K562 (cell line): Measurements from ENCODE around the gene AKR1A1. TPM values are rescaled to one million over a fixed set of nuclear protein-coding genes. Genes with fewer than 3 reads are reported as not detected.

ENCODE experiments used
- BACH1 ChIP-seq: fragments of 200-800 bp; sonication (Bioruptor generic); IDR thresholded peaks from 2 replicates; pipeline ENCODE4 v1.6.1; 2016; ENCODE audit warnings: missing genetic modification characterization, missing compliant biosample characterization
- CBX3 ChIP-seq, 2 experiments: IDR thresholded peaks; 1 replicate in 1 of 2; 2 replicates in 1 of 2; pipeline ENCODE4 v1.6.1; 2012; ENCODE audit warnings: inconsistent platforms in 2 of 2, low read length in 2 of 2, borderline replicate concordance in 1 of 2, control low read depth in 1 of 2
- FOXJ3 ChIP-seq: sonication (generic); formaldehyde crosslinking; IDR thresholded peaks from 2 replicates; pipeline ENCODE4 v1.4.0; 2020; ENCODE audit warnings: mild to moderate bottlenecking, missing genetic modification reagents
- HIVEP1 ChIP-seq: fragments of 250-450 bp; sonication (Bioruptor Pico); IDR thresholded peaks from 2 replicates; pipeline ENCODE4 v1.4.0; 2020; ENCODE audit warnings: mild to moderate bottlenecking
- JUNB ChIP-seq: fragments of 450-650 bp; formaldehyde crosslinking; conservative IDR thresholded peaks from 2 replicates; pipeline ENCODE4 v1.4.0; 2020; ENCODE audit warnings: mild to moderate bottlenecking
- MAFK ChIP-seq: IDR thresholded peaks from 2 replicates; pipeline ENCODE4 v1.6.1; 2011; ENCODE audit warnings: low read length, improper control_type of control experiment
- MTA2 ChIP-seq: fragments of 450-650 bp; IDR thresholded peaks from 2 replicates; pipeline ENCODE4 v1.6.1; 2016; ENCODE audit warnings: low read depth
- POLR2G ChIP-seq: fragments of 200-400 bp; formaldehyde crosslinking; IDR thresholded peaks from 2 replicates; pipeline ENCODE4 v1.6.1; 2017; ENCODE audit warnings: low read depth, mild to moderate bottlenecking, antibody characterized with exemption, low read length, moderate library complexity
- TCFL5 ChIP-seq: fragments of 250-450 bp; sonication (Bioruptor Pico); conservative IDR thresholded peaks from 2 replicates; pipeline ENCODE4 v1.6.1; 2021; ENCODE audit warnings: mild to moderate bottlenecking, moderate library complexity, matching md5 sums
- ZBED1 ChIP-seq: IDR thresholded peaks from 2 replicates; pipeline ENCODE4 v1.6.1; 2014
- ZNF175 ChIP-seq: fragments of 200-800 bp; sonication (Bioruptor generic); IDR thresholded peaks from 2 replicates; pipeline ENCODE4 v1.6.1; 2016; ENCODE audit warnings: low read depth, mild to moderate bottlenecking, missing genetic modification characterization, missing compliant biosample characterization
- ZNF77 ChIP-seq: fragments of 250-450 bp; sonication (Bioruptor Pico); IDR thresholded peaks from 2 replicates; pipeline ENCODE4 v1.5.0; 2020
- ZNF785 ChIP-seq: fragments of 250-450 bp; sonication (Bioruptor Pico); IDR thresholded peaks from 2 replicates; pipeline ENCODE4 v1.4.0; 2020; ENCODE audit warnings: mild to moderate bottlenecking
- polyA plus RNA-seq, 8 experiments: library from polyadenylated mRNA; depleted of rRNA in 4 of 8; stranded (reverse) in 5 of 8; unstranded in 3 of 8; fragments of >200 nt; fragmentation: Nextera tagmentation in 2 of 8; fragmentation: Illumina TruSeq in 1 of 8; extraction: Ambion mirVana in 2 of 8; extraction: Trizol in 1 of 8; gene quantifications; 2 replicates each; pipeline versions ENCODE4 v1.2.1 to v1.2.3, GENCODE V29; 2011 to 2014; ENCODE audit warnings: inconsistent platforms in 1 of 8, missing spikeins in 1 of 8
- total RNA-seq, 7 experiments: library from RNA; depleted of rRNA in 6 of 7; stranded (reverse); fragments of >200 nt in 6 of 7; fragmentation: Illumina TruSeq in 2 of 7; extraction: Trizol in 2 of 7; gene quantifications; 2 replicates each; pipeline versions ENCODE4 v1.2.1 to v1.2.3, GENCODE V29; 2011 to 2021; ENCODE audit warnings: low replicate concordance in 1 of 7
- TF ChIP-seq, protein P1 (sequence below): fragments of 450-650 bp; formaldehyde crosslinking; IDR thresholded peaks from 2 replicates; pipeline ENCODE4 v1.4.0; 2020; ENCODE audit warnings: mild to moderate bottlenecking
- TF ChIP-seq, protein P2 (sequence below): sonication (generic); formaldehyde crosslinking; IDR thresholded peaks from 2 replicates; pipeline ENCODE4 v1.8.1; 2023; ENCODE audit warnings: mild to moderate bottlenecking, missing genetic modification reagents
- TF ChIP-seq, protein P3 (sequence below), 2 experiments: fragments of 450-650 bp in 1 of 2; IDR thresholded peaks; 2 replicates each; pipeline ENCODE4 v1.6.1; 2011 to 2017; ENCODE audit warnings: low read depth in 2 of 2, antibody characterized with exemption in 1 of 2, borderline replicate concordance in 1 of 2, low read length in 1 of 2, mild to moderate bottlenecking in 1 of 2, mixed read lengths in 1 of 2; ENCODE audit not compliant: control insufficient read depth in 1 of 2

Gene AKR1A1
- total and polyA plus RNA-seq, 9 of the 15 experiments (the other 6 are each of a cell fraction or from before 2014, with no cell fraction given): 68.6 to 211 (median 132) TPM

DNA sequence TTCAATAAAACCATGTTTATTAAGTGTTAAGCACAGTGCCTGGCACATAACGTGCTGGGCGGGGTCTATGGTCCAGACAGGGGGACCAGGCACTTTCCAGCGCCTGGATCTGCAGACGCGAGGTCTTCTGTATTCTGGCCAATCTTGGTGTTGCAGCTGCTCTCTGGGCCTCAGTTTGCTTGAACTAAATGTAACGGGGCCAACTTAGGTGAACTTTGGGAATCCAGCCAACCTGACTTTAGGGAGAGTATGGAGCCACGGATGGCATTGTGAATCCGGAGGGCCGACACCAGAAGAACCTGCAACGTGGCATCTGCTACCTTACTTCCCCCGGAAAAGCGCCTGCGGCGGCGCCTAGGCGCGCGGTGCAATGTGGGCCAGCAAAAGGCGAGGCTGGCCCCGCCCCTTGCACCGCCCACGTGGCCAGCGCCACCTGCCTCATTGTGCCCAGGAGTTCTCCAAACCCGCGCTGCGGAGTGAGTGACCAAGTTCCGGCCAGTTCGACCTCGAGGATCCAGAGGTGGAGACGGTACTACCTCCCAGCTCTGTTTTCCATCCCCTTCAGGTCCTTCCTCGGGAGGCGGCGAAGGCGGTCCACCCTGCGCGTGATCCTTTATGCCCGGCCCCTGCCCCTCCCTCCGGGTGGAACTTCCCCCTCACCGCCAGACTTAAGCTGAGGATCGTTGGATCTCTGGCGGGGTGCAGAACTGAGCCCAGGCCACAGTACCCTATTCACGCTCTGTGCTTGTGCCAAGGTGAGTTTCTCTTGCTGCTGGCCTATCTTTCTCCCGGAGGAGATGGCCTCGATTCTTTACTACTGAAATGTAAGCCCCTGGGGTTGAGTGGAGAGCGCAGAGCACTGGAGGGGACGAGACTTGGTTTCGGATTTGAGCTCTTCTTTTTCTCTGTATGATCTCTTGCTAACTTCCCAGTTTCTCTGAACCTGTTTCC, at the start of gene AKR1A1 (continued):
- peak in 1 of 2 experiments; percentile 98; a peak in 2 of 3 replicates for TF ChIP-seq CBX3 (IDR thresholded peaks at IDR 0.05; ENCODE audit: borderline replicate concordance in 1 of 2, low read length in 2 of 2)
- TF ChIP-seq HIVEP1 (CRISPR knock-in tag): no peak
- TF ChIP-seq TCFL5 (CRISPR knock-in tag): no peak
- TF ChIP-seq ZBED1: no peak
- no peak for TF ChIP-seq MTA2
- peak; percentile 97 for TF ChIP-seq POLR2G
- TF ChIP-seq MAFK: 0 out of 2 replicates have a peak, but pooled peaks have one; percentile 1
- no peak for TF ChIP-seq FOXJ3 (CRISPR knock-in tag)
- TF ChIP-seq ZNF785 (CRISPR knock-in tag): no peak
- TF ChIP-seq, protein P1, sequence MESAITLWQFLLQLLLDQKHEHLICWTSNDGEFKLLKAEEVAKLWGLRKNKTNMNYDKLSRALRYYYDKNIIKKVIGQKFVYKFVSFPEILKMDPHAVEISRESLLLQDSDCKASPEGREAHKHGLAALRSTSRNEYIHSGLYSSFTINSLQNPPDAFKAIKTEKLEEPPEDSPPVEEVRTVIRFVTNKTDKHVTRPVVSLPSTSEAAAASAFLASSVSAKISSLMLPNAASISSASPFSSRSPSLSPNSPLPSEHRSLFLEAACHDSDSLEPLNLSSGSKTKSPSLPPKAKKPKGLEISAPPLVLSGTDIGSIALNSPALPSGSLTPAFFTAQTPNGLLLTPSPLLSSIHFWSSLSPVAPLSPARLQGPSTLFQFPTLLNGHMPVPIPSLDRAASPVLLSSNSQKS (CRISPR knock-in tag): no peak
- no peak for TF ChIP-seq JUNB
- TF ChIP-seq, protein P2, sequence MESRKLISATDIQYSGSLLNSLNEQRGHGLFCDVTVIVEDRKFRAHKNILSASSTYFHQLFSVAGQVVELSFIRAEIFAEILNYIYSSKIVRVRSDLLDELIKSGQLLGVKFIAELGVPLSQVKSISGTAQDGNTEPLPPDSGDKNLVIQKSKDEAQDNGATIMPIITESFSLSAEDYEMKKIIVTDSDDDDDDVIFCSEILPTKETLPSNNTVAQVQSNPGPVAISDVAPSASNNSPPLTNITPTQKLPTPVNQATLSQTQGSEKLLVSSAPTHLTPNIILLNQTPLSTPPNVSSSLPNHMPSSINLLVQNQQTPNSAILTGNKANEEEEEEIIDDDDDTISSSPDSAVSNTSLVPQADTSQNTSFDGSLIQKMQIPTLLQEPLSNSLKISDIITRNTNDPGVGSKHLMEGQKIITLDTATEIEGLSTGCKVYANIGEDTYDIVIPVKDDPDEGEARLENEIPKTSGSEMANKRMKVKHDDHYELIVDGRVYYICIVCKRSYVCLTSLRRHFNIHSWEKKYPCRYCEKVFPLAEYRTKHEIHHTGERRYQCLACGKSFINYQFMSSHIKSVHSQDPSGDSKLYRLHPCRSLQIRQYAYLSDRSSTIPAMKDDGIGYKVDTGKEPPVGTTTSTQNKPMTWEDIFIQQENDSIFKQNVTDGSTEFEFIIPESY (CRISPR knock-in tag): peak; percentile 75
- TF ChIP-seq ZNF77 (CRISPR knock-in tag): no peak
- TF ChIP-seq, protein P3, sequence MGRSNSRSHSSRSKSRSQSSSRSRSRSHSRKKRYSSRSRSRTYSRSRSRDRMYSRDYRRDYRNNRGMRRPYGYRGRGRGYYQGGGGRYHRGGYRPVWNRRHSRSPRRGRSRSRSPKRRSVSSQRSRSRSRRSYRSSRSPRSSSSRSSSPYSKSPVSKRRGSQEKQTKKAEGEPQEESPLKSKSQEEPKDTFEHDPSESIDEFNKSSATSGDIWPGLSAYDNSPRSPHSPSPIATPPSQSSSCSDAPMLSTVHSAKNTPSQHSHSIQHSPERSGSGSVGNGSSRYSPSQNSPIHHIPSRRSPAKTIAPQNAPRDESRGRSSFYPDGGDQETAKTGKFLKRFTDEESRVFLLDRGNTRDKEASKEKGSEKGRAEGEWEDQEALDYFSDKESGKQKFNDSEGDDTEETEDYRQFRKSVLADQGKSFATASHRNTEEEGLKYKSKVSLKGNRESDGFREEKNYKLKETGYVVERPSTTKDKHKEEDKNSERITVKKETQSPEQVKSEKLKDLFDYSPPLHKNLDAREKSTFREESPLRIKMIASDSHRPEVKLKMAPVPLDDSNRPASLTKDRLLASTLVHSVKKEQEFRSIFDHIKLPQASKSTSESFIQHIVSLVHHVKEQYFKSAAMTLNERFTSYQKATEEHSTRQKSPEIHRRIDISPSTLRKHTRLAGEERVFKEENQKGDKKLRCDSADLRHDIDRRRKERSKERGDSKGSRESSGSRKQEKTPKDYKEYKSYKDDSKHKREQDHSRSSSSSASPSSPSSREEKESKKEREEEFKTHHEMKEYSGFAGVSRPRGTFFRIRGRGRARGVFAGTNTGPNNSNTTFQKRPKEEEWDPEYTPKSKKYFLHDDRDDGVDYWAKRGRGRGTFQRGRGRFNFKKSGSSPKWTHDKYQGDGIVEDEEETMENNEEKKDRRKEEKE (IDR thresholded peaks at IDR 0.05; ENCODE audit: borderline replicate concordance in 1 of 2, control insufficient read depth in 1 of 2, low read depth in 2 of 2, low read length in 1 of 2): peak in 1 of 2 experiments; percentile 63; a peak in 1 of 4 replicates
- TF ChIP-seq BACH1: 0 out of 2 replicates have a peak, but pooled peaks have one; percentile 44
- peak; percentile 78 for TF ChIP-seq ZNF175 (CRISPR knock-in tag)
